Adipose tissue (tissue), 3 donors: ENCODE results near the gene ARHGAP12. TPM values are rescaled to one million over a fixed set of nuclear protein-coding genes. Genes with fewer than 3 reads are reported as not detected.

Source experiments
- H3K27ac ChIP-seq: one replicate; pipeline ENCODE4 v1.5.1; 2013; ENCODE audit warnings: low read depth, low read length
- WGBS, 3 donors: extraction: QIAGEN DNeasy Blood & Tissue Kit; methylation state at CpG; one replicate each; pipeline ENCODE4 v1.1.7; 2013; 5-methylcytosine and 5-hydroxymethylcytosine counted together
- polyA plus RNA-seq, 3 donors: library from polyadenylated mRNA; stranded (reverse); fragments of 200-250 nt; gene quantifications; one replicate each; pipeline ENCODE4 v1.2.3, GENCODE V29; 2013
- donor health status: healthy with polysubstance abuse.
- donor health status: Bipolar disorder and iron deficiency.
- donor health status: healthy.

ARHGAP12 gene
- polyA plus RNA-seq, 3 donors = 7.8 to 25.8 (median 9.2) TPM

DNA sequence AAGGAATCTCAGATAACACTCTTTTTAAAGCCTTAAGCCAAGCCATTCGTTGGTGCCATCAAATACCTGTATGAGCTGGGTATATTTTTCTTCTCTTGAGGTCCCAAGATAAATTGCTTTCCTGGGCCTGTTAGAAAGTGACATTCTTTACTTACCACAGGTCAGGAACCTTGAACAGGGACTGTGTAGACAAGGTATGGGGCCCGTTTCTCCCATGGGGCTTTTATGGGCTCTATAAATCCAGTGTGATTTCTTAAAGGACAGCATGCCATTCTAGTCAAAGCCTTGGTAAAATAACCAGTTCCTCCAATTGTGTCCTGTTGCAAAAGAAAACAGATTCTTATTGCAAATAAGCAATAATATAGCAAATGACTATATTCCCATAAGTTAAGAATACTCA, 24.8 kb upstream of the ARHGAP12 start:
- WGBS, 3 donors = 72 to 92% (median 92%) methylated on average over 2 of the region's 2 CpGs
- no peak overlapping the region for H3K27ac ChIP-seq

DNA sequence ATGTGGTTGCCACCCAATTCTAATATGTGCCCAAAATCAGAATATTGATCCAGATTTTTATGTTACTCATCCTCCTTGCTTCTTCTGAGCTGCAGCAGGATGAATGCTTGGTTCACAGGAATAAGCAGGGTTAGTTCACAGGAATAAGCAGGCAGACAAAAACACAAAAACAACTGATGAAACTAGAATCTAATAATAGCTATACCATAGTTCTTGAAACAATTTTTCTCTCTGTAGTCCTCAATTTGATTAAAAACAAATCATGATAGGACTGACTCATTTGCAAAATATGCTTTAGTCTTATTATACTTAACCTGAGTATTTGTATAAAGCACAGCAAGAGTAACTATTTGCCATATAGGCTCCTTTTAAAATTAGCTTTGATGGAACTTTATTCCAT, 24.4 kb upstream of the ARHGAP12 start:
- no peak overlapping the region for H3K27ac ChIP-seq

DNA sequence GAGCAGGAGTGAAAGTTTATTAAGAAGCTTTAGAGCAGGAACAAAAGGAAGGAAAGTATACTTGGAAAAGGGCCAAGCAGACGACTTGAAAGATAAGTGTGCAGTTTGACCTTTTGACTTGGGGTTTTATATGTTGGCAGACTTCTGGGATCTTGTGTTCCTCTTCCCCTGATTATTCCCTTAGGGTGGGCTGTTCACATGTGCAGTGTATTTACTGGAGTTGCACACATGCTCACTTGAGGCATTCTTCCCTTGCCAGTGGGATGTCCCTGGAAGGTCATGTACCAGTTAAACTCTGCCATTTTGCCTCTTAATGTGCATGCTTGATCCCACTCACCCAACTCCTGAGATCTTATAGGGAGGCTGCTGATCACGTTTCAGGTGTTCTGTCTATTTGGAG, 23.4 kb upstream of the ARHGAP12 start:
- 26 to 35% (median 32%) methylated on average over 2 of the region's 2 CpGs for WGBS, 3 donors

DNA sequence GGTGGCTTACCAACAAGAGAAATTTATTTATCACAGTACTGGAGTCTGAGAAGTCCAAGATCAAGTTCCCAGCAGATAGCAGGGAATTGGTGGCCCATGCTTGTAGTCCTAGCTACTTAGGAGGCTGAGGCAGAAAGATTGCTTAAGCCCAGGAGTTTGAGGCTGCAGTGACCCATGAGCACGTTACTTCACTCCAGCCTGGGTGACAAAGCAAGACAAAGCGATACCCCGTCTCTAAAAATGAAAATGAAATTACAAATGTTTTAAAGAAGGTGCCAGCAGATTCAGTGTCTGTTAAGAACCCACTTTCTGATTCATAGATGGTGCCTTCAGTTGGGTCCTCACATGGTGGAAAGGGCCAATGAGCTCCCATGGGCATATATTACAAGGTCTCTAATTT, 20.6 kb upstream of the ARHGAP12 start:
- H3K27ac ChIP-seq = no peak overlapping the region
- WGBS, 3 donors = 77 to 96% (median 78%) methylated on average over 3 of the region's 3 CpGs

More for the DNA sequence above, 23.4 kb upstream of the ARHGAP12 start:
- no peak overlapping the region for H3K27ac ChIP-seq

DNA sequence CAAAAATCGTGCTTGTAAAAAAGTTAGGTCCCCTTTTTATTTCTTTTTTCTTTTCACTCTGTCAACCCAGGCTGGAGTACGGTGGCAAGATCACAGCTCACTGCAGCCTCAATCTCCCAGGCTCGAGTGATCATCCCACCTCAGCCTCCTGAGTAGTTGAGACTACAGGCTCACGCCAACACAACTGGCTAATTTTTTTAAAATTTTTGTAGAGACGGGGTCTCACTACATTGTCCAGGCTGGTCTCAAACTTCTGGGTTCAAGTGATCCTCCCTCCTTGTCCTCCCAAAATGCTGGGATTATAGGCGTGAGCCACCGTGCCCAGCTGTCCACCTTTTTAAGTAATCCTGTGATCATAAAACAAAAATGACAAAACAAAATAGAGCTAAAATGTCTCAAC, 19.4 kb upstream of the ARHGAP12 start:
- 69 to 77% (median 70%) methylated on average over 7 of the region's 7 CpGs for WGBS, 3 donors
- H3K27ac ChIP-seq = no peak overlapping the region

DNA sequence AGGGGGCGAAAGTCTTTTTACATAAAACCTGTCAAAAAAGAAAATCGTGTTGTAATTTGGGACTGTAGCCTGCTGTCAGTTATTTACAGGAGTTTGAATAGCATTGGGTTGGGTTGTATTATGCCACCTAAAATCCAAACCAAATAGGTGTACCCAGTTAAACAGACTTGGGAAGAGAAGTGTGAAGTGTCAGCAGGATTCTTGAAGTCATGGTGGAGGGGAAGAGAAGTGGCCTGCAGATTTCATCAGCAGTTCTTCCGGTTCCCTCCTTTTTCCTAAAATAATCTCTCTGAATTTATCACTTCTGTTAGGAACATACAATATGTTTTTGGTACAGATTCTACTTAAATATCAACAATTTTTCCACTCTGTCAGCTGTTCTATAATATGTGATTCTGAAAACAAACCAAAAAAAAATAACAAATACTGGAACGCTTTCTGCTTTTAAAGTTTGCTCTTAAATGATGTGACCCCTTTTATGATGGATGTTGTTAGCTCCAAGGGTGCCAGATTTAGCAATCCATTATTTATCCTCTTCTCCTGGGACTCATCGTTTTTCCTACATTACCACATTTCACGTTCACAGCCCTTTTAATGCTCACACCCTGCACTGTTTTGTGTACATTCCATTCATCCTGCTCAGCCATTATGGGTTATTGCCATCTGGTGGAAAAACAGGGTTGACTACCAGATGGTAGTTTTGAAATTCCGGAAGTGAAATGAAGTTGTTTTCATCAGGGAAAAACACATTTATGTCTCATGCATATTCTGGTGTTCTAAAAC, 18.7 kb upstream of the ARHGAP12 start:
- 42 to 49% (median 46%) methylated on average over 7 of the region's 7 CpGs for WGBS, 3 donors
- H3K27ac ChIP-seq = no peak overlapping the region

DNA sequence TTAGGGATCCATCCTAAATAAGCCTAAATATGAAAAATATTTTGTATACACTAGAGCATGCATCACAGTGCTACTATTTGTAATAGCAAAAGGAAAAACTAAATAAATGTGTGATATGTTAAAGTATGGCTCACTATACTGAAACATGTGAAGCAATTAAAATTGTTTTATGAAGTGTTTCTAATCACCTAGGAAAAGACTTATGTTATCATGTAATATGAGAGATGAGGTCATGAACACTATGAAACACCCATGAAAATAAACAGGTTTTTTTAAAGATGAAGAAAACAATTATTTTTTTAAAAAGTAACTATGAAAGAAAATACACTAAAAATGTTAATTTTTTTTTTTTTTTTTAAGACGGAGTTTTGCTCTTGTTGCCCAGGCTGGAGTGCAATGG, 16.8 kb upstream of the ARHGAP12 start:
- H3K27ac ChIP-seq = no peak overlapping the region
- WGBS, 3 donors = 65 to 93% (median 80%) methylated on average over 1 of the region's 1 CpG

DNA sequence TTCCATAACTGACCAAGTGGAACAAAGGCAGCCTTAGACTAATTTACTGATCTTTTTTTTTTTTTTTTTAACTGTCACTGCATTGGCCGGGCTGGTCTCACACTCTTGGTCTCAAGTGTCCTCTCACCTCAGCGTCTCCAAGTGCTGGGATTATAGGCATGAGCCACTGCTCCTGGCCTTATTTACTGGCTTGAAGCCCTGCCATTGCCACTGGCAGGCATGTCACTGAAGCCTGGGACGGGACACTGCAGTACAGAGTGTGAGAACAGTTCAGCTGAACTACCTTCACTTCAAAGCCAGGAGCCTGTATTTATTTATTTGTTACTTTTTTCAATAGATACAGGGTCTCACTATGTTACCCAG, 15.4 kb upstream of the ARHGAP12 start:
- WGBS, 3 donors = 56 to 99% (median 93%) methylated on average over 3 of the region's 3 CpGs
- no peak overlapping the region for H3K27ac ChIP-seq

DNA sequence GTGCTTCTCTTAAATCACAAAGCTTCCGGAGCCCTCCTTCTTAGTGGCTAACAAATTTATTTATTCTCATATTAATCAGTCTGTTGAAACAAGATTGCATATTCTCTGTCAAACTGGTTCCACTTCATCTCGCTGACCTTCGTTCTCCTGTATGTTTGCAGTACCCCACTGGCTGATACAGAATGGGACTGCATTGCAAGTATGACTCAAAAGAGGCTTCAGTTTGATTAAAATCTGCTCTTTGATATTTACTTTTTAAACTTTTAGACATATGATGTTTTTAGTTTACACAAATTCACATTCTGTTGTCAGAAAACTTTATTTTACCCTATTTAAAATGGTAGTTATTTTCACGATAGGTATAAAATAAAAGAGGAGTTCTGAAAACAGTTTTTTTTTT, 14.3 kb upstream of the ARHGAP12 start:
- H3K27ac ChIP-seq = no peak overlapping the region
- WGBS, 3 donors = 37 to 96% (median 88%) methylated on average over 4 of the region's 4 CpGs

DNA sequence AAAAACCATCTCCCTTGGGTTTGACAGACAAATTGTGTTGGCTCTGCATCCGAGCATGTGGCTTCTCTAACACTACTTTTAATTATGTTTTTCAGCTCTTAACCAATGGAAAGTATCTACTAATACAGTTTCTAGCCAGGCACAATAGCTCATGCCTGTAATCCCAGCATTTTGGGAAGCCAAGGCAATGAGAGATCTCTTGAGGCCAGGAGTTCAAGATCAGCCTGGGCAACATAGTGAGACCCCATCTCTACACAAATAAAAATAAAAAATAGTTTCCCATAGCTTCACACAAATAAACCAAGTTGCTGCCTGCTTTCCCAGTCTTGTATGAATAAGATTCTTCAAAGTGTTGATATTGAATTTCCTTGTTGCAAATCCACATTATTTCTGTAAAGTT, 13.8 kb upstream of the ARHGAP12 start:
- H3K27ac ChIP-seq = no peak overlapping the region
- WGBS, 3 donors = 56 to 96% (median 93%) methylated on average over 1 of the region's 1 CpG

DNA sequence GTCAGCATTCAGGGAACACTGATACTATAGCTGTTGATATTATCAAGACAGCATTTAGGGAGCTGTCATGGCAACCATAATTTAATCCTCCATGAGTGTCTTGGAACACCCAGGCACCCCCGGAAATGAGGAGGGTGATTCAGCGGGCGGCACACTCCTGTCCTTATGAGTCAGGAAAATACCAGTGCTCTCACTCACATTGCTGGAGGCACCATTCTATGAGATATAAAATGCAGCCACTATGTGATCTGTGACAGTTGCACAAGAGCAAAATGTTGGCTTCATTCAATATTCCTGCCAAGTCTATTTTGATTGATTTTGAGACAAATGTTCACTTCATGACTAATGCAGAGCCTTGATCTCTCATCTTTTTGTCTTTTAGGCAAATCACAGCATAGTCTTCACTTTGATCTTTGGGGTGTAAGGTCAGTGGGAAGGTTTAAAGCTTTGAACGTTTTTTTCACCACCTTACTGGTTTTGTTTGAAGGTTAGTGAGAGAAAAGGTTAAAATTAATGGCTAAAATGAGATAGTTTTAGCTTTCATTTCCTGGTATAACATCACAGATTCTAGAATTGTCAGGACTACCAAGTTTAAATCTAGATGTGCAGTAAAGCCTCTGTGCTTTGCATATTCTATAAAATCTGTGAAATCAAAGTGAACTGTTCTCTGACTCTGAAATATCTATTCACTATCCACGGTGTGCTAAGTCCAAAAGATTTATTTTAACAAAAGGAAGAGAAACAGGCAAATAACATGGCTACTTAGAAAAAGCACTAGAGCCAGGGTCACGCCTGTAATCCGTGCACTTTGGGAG, 12.4 kb upstream of the ARHGAP12 start:
- WGBS, 3 donors = 63 to 75% (median 65%) methylated on average over 7 of the region's 7 CpGs
- H3K27ac ChIP-seq = no peak overlapping the region

DNA sequence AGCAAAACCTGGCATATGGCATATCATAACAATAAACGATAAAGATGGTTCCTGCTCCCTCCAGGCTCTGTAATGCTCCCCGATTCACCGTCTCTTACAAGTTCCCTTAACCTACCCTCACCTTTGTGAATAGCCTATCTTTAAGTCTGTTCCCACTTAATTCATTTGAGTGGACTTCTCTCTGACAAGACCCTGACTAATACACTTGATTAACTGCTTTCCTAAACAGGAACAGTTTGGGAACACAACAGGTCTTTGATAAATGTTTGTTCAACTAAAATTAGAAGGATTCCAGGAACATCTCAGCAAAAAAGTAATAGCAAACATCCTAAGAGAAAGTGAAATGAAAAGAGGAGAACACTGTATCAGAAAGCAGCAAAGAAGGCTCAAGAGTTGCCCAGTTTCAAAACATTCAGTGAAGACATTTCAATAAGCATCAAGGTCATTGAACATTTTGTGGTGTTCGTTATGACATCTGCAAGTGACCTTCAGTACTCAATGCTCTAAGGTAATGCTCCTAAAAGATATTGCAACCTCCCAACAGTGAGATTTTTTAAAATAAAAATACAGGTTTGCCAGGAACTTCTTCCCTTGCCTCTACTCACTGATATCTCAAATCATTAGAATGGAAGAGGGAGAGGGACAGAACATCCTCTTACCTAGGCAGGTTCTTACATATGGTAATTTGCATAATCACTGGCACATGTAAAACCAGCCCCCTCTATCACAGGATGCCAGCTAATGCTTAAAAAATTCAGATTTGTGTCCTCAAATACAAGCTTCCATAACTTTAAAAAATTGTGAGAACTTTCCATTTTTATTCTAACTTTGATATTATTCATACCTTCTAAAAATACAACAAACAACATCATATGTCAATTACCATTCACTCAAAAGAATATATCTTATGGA, 11.4 kb upstream of the ARHGAP12 start:
- no peak overlapping the region for H3K27ac ChIP-seq
- 53 to 93% (median 91%) methylated on average over 4 of the region's 4 CpGs for WGBS, 3 donors

DNA sequence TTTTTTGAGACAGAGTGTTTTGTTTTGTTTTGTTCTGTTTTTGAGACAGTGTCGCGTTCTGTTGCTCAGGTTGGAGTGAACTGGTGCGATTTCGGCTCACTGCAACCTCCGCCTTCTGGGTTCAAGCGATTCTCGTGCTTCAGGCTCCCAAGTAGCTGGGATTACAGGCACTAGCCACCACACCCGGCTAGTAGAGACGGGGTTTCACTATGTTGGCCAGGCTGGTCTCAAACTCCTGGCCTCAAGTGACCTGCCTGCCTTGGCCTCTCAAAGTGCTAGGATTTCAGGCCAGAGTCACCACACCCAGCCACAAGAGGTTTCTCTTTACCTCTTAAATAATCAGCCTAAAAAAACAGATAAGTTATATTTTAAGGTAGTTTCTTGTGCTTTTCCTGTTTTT, 8.7 kb upstream of the ARHGAP12 start:
- H3K27ac ChIP-seq = no peak overlapping the region
- WGBS, 3 donors = 81 to 85% (median 83%) methylated on average over 9 of the region's 9 CpGs

DNA sequence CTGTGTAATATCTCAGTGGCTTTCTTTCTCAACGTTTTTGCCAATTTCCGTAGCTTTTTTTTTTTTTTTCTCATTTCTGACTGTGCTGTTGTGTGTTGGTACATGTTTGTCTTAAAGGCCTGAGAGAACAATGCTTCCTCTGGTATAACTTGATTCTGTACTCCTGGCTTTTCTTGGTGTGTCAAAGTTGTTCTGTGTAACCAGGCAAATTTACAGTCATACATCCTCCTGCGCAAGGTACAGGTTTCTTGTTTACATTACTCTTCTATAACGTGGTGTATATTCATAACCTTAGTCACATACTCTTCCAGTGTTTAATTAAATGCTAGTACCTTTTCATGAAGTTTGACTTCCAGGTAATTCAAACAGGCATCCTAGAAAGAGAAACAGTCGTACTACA, 8.3 kb upstream of the ARHGAP12 start:
- WGBS, 3 donors = 44 to 71% (median 62%) methylated on average over 5 of the region's 5 CpGs
- H3K27ac ChIP-seq = no peak overlapping the region

DNA sequence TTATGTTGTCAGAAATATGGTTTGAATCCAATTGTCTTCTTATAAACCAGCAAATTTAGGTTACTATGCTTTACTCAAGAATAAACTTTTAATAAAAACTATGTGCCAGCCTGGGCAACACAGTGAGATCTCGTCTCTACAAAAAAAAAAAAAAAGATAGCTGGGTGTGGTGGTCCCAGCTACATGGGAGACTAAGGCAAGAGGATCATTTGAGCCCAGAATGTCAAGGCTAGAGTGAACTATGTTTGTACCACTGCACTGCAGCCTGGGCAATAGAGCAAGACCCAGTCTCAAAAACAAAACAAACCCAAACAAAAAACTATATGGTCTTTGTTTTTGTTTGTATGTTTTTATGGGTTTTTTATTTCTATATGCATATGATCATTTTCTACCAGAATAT, 7.5 kb upstream of the ARHGAP12 start:
- WGBS, 3 donors = 92 to 100% (median 100%) methylated on average over 1 of the region's 1 CpG
- no peak overlapping the region for H3K27ac ChIP-seq

DNA sequence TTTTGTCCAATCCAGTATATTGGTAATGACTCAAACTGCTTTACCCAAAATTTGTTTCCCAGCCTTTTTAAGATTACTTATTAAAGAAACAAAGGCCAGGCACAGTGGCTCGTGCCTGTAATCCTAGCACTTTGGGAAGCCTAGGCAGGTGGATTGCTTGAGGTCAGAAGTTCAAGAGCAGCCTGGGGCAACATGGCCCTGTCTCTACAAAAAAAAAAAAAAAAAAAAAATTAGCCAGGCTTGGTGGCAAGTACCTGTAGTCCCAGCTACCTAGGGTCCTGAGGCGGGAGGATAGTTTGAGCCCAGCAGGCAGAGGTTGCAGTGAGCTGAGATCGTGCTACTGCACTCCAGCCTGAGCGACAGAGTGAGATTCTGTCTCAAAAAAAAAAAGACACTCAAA, 7.0 kb upstream of the ARHGAP12 start:
- 83 to 98% (median 95%) methylated on average over 4 of the region's 4 CpGs for WGBS, 3 donors

DNA sequence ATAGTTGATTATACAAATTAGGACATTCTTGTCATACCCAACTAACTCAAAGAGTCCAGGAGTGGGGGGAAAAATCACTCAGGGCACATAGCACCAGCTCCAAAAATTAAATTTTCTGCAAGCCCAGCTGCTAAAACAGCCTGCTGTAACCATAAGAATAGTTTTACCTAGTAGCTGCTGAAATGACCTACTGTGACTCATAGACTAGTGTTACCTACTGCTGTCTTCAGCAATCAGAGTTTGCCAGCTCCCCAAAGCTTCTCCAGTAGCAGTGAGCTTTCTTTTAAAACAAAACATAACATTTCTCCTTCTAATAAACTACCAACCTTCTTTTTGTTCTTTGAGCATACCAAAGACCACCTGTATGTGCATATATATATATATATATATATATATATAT, 4.2 kb upstream of the ARHGAP12 start:
- no peak overlapping the region for H3K27ac ChIP-seq

More for the DNA sequence above, 7.0 kb upstream of the ARHGAP12 start:
- H3K27ac ChIP-seq = no peak overlapping the region

DNA sequence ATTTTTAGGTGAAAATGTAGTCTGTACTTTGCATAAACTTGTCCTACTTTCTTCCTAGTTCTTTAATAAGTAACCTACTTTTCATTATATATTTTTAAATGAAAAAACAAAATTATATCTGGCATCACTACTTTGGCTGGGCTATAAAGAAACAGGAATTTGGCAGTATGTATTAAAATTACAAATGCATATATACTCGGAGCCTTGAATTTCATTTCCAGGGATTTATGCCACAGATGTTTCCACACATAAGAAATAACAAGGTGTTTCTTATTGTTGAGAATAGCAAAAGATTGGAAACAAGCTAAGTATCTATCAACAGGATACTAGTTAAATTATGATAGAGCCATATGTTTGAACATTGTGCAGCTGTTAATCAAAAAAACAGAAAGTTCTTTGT, 2.2 kb upstream of the ARHGAP12 start:
- WGBS, 3 donors = 53 to 81% (median 74%) methylated on average over 1 of the region's 1 CpG
- no peak overlapping the region for H3K27ac ChIP-seq
